ENCODE measurements around the gene UBR1.

Gene UBR1

DNA sequence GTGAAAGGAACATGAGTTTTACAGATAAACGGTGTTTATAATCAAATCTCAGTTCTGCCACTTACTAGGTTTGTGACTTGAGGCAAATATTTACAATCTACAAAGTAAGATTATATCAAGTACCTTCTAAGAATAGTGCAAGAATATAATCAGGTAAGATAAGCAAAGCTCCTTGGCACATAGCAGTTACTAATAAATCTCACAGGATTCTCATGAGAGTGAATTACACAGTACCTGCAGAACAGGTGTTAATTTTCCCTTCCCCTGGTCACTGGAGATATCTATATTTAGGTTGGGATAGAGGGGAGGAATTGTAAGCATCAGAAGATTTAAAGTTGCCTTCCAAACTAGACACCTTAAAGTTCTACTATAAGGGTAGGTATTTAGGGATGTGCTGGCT, 53.0 kb downstream of the UBR1 start:
- peaks cover 84% of the 10 kb centered on the region for H3K36me3 ChIP-seq (ENCODE audit: insufficient read depth, low read length)
- TF ChIP-seq, protein P1, sequence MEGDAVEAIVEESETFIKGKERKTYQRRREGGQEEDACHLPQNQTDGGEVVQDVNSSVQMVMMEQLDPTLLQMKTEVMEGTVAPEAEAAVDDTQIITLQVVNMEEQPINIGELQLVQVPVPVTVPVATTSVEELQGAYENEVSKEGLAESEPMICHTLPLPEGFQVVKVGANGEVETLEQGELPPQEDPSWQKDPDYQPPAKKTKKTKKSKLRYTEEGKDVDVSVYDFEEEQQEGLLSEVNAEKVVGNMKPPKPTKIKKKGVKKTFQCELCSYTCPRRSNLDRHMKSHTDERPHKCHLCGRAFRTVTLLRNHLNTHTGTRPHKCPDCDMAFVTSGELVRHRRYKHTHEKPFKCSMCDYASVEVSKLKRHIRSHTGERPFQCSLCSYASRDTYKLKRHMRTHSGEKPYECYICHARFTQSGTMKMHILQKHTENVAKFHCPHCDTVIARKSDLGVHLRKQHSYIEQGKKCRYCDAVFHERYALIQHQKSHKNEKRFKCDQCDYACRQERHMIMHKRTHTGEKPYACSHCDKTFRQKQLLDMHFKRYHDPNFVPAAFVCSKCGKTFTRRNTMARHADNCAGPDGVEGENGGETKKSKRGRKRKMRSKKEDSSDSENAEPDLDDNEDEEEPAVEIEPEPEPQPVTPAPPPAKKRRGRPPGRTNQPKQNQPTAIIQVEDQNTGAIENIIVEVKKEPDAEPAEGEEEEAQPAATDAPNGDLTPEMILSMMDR (IDR thresholded peaks at IDR 0.05; ENCODE audit: low read length): no peak
- no peak for TF ChIP-seq EZH2 (IDR thresholded peaks at IDR 0.05; ENCODE audit: borderline replicate concordance, low read length)

DNA sequence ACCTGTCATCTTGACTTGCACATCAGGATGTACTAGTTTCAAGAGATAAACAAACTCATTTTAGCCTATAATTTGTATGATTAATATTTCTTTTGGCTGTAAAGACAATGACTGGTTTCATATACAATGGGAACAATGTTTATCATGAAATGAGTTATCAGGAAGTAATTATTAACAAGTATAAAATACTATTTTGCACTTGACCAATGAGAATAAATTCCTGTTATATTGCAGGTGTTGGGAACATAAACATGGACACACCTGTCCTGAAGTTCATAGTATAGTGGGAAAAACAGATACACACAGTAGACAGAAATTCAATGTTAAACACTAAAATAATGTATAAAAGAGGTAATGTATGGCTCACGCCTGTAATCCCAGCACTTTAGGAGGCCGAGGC, 56.9 kb downstream of the UBR1 start:
- Histone ChIP-seq H3K9ac (ENCODE audit: low read length) (no peak overlapping the region), H3F3A (ENCODE audit: insufficient read depth, low read length) (no peaks in the 10 kb centered on the region), H4K20me1 (ENCODE audit: insufficient read depth, low read length) (no peaks in the 10 kb centered on the region), H3K9me3 (ENCODE audit: low read length) (no peaks in the 10 kb centered on the region), H2AFZ (ENCODE audit: low read length) (no peak overlapping the region), H3K9me2 (ENCODE audit: low read depth, low read length) (no peaks in the 10 kb centered on the region), H3K27me3 (ENCODE audit: insufficient read depth, low read length) (no peaks in the 10 kb centered on the region), H3K79me2 (ENCODE audit: insufficient read depth, low read length) (no peaks in the 10 kb centered on the region), H3K4me1 (ENCODE audit: insufficient read depth, low read length, severe bottlenecking) (no peaks in the 10 kb centered on the region), H3K27ac (ENCODE audit: low read depth, low read length, poor library complexity, severe bottlenecking) (no peak overlapping the region), H3K4me2 (ENCODE audit: low read length) (no peak overlapping the region), H3K36me3 (ENCODE audit: insufficient read depth, low read length) (peaks cover 80% of the 10 kb centered on the region), H3K4me3 (ENCODE audit: low read depth, low read length, poor library complexity, severe bottlenecking) (no peak overlapping the region)
- TF ChIP-seq, protein P1 (IDR thresholded peaks at IDR 0.05; ENCODE audit: low read length): no peak
- TF ChIP-seq EZH2 (IDR thresholded peaks at IDR 0.05; ENCODE audit: borderline replicate concordance, low read length): no peak

More for the DNA sequence above, 53.0 kb downstream of the UBR1 start:
- no peaks in the 10 kb centered on the region for H3K27me3 ChIP-seq (ENCODE audit: insufficient read depth, low read length)
- H3K27ac ChIP-seq (ENCODE audit: low read depth, low read length, poor library complexity, severe bottlenecking): no peak overlapping the region
- no peaks in the 10 kb centered on the region for H3K79me2 ChIP-seq (ENCODE audit: insufficient read depth, low read length)
- H3K4me3 ChIP-seq (ENCODE audit: low read depth, low read length, poor library complexity, severe bottlenecking): no peak overlapping the region
- no peaks in the 10 kb centered on the region for H4K20me1 ChIP-seq (ENCODE audit: insufficient read depth, low read length)
- no peak overlapping the region for H3K4me2 ChIP-seq (ENCODE audit: low read length)
- no peaks in the 10 kb centered on the region for H3K4me1 ChIP-seq (ENCODE audit: insufficient read depth, low read length, severe bottlenecking)
- no peak overlapping the region for H3K9ac ChIP-seq (ENCODE audit: low read length)
- no peaks in the 10 kb centered on the region for H3K9me3 ChIP-seq (ENCODE audit: low read length)
- H3F3A ChIP-seq (ENCODE audit: insufficient read depth, low read length): no peaks in the 10 kb centered on the region
- H3K9me2 ChIP-seq (ENCODE audit: low read depth, low read length): no peaks in the 10 kb centered on the region
- no peak overlapping the region for H2AFZ ChIP-seq (ENCODE audit: low read length)

DNA sequence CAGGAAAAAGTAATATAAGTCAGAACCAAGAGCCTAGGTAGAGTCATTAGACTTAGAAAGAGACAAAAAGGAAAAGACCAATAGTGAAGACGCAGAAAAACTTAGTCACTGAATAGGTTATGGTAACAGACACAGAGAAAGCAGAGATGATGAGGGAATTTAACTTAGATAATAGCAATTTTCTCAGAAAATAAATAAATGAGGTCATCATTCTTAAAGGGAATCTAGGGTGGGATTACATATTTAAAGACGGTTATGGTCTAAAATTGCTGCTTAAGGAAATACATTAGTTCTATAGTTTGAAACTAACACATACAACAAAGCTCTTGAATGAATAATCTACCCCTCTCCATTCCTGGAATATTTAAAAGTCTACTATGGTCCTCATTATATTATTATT, 59.4 kb downstream of the UBR1 start:
- no peak overlapping the region for H3K27ac ChIP-seq (ENCODE audit: low read depth, low read length, poor library complexity, severe bottlenecking)
- no peaks in the 10 kb centered on the region for H3F3A ChIP-seq (ENCODE audit: insufficient read depth, low read length)
- no peaks in the 10 kb centered on the region for H4K20me1 ChIP-seq (ENCODE audit: insufficient read depth, low read length)
- H3K4me1 ChIP-seq (ENCODE audit: insufficient read depth, low read length, severe bottlenecking): no peaks in the 10 kb centered on the region
- no peak overlapping the region for H3K9ac ChIP-seq (ENCODE audit: low read length)
- no peaks in the 10 kb centered on the region for H3K79me2 ChIP-seq (ENCODE audit: insufficient read depth, low read length)
- no peaks in the 10 kb centered on the region for H3K27me3 ChIP-seq (ENCODE audit: insufficient read depth, low read length)
- TF ChIP-seq, protein P1 (IDR thresholded peaks at IDR 0.05; ENCODE audit: low read length): no peak
- TF ChIP-seq EZH2 (IDR thresholded peaks at IDR 0.05; ENCODE audit: borderline replicate concordance, low read length): no peak
- no peaks in the 10 kb centered on the region for H3K9me3 ChIP-seq (ENCODE audit: low read length)
- H3K36me3 ChIP-seq (ENCODE audit: insufficient read depth, low read length): peaks cover 81% of the 10 kb centered on the region
- no peaks in the 10 kb centered on the region for H3K9me2 ChIP-seq (ENCODE audit: low read depth, low read length)
- H3K4me3 ChIP-seq (ENCODE audit: low read depth, low read length, poor library complexity, severe bottlenecking): no peak overlapping the region
- no peak overlapping the region for H2AFZ ChIP-seq (ENCODE audit: low read length)
- no peak overlapping the region for H3K4me2 ChIP-seq (ENCODE audit: low read length)
